22Rv1 (cell line): ENCODE measurements around the gene POC1A.
"Not testable (repeated sequence)": the region's sequence is repeated elsewhere in the genome, so short reads cannot be mapped to it uniquely, and the experiment has no call there.

Source experiments
- H3K27ac ChIP-seq: fragments of 450-650 bp; 2 replicates; pipeline ENCODE4 v1.5.1; 2017
- ZFX ChIP-seq: fragments of 450-650 bp; IDR thresholded peaks from 2 replicates; pipeline ENCODE4 v1.6.1; 2017; ENCODE audit warnings: antibody characterized with exemption, borderline replicate concordance
- TF ChIP-seq, protein P1 (sequence below): fragments of 450-650 bp; IDR thresholded peaks from 2 replicates; pipeline ENCODE4 v1.5.1; 2017; ENCODE audit warnings: mild to moderate bottlenecking

POC1A gene

DNA sequence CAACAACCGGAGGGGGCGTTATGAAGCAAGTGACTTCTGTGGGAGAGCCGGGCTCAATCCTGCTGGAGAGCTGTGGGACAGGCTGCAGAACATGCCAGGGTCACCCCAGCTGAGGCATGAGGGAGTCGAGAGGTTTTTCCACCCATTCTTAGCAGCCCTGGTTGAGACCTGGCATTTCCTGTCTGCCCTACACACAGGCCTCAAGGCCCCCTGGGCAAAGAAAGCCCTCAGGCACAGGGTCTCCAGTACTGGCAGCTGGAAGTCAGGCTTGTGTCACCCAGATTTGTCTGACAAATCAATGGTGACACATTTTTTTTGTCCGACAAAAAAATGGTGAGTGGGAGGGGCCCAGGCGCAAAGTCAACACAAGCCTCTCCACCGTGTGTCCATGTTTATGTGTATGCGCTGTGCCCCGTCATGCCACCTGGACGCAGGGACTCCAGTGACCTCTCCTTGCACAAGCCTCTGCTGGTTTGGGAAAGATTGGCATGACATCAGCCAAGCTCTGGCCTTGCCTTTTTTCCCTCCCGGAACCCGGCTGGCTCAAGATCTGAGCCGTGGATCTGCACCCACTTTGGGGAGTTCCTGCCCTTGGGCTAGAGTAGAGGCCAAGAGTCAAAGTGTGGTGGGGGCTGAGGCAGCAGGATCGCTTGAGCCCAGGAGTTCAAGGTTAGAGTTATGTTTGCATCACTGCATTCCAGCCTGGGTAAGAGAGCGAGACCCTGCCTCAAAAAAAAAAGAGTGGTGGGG is 22.9 kb upstream of the POC1A start:
- H3K27ac ChIP-seq, result no peak overlapping the region
- TF ChIP-seq, protein P1, sequence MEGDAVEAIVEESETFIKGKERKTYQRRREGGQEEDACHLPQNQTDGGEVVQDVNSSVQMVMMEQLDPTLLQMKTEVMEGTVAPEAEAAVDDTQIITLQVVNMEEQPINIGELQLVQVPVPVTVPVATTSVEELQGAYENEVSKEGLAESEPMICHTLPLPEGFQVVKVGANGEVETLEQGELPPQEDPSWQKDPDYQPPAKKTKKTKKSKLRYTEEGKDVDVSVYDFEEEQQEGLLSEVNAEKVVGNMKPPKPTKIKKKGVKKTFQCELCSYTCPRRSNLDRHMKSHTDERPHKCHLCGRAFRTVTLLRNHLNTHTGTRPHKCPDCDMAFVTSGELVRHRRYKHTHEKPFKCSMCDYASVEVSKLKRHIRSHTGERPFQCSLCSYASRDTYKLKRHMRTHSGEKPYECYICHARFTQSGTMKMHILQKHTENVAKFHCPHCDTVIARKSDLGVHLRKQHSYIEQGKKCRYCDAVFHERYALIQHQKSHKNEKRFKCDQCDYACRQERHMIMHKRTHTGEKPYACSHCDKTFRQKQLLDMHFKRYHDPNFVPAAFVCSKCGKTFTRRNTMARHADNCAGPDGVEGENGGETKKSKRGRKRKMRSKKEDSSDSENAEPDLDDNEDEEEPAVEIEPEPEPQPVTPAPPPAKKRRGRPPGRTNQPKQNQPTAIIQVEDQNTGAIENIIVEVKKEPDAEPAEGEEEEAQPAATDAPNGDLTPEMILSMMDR, result no peak
- TF ChIP-seq ZFX, result no peak

DNA sequence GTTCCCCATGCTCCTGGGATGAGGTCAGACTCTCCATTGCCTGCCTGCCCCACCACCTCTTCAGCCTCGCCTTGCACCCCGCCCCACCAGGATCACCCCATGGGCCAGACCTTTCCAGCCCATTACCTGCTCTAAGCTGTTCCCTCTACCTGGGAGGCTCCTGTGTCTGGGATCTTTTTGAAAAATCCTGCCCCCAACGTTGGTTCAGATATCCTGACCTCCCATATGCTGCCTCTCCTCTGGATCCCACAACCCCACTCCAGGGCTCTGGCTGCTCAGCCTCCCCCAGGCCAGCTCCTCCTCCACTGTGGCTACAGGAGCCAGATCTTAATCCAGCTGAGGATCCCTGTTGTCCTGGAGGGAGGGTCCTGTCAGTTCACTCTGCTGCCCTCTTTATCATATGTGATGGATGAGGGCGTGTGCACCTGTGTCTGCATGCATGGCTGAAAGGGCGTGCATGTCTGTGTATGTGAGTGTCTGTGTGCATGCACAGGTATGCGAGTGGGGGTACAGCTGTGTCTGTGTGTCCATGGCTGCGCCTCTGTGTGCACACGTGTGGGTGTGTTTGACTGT is 22.0 kb upstream of the POC1A start:
- TF ChIP-seq ZFX, result no peak
- TF ChIP-seq, protein P1, result no peak
- no peak overlapping the region for H3K27ac ChIP-seq

DNA sequence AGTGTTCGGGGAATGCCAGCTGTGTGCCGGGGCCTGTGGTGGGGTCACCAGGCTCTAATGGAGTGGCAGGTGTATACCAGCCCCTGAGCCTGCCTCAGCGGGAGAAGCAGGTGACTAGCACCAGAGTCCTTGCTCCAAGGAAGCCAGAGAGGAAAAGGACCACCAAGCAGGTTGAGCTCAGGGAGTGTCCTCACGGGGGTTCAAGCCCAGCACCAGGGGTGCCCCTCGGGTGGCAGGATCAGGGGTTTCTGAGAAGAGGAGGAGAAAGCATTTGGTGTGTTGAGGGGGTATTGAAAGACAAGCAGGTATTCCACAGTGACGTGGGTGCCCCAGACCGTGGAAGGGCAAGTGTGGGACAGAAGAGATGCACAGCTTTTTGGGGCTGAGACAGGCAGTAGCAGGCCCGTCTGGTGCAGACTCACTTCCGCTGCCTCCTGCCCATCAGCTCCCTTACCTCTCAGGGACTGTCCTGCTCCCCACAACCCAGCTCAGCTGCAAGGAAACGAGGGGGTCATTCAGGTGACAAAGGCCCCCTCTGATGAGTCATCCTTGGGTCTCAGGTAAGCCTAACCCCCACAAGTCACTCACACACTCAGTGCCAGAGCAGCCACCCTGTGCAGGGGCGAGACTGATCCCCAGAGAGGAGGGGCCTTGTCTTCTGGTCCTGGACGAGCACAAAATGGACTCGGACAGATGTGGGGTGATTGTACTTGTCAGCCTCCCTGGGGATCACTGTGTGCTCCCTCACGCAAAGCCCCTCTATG is 21.4 kb upstream of the POC1A start:
- TF ChIP-seq ZFX, result no peak
- TF ChIP-seq, protein P1, result no peak
- no peak overlapping the region for H3K27ac ChIP-seq

DNA sequence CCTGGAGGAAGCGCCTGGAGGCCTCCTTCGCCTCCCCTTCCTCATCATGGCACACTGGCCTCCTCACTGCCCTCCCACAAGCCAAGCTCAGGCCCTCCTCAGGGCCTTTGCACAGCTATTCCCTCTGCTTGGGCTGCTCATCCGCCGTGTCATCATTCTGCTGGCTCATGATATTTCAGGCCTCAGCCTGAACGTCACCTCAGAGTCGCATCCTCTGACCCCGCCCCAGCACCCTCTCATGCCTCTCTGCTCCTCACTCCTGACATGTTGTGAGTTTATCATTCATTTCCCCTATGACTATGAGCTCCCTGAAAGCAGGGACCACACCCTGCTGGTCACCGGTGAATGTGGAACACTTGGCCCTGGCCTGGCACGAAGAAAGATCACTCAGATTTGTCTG is 20.7 kb upstream of the POC1A start:
- H3K27ac ChIP-seq, result no peak overlapping the region
- no peak for TF ChIP-seq ZFX

DNA sequence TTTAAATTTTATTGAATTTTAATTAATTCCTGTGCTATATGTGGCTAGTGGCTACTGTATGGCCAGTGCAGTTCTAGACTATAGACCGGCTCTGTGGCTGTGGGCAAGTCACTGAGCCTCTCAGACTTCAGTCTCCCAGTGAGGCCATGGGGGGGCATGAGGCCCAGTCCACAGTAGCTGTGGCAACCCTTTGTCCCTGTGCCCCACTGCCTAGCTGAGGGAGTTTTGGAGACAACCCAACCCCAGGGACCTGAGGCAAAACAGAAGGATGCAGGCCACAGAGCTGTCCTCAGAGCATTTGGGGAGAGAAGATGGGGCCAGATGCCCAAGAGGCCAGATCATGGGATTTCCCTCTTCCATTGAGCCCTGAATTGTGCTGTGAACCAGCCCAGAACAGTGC is 18.9 kb upstream of the POC1A start:
- TF ChIP-seq, protein P1, result no peak
- no peak for TF ChIP-seq ZFX
- no peak overlapping the region for H3K27ac ChIP-seq

DNA sequence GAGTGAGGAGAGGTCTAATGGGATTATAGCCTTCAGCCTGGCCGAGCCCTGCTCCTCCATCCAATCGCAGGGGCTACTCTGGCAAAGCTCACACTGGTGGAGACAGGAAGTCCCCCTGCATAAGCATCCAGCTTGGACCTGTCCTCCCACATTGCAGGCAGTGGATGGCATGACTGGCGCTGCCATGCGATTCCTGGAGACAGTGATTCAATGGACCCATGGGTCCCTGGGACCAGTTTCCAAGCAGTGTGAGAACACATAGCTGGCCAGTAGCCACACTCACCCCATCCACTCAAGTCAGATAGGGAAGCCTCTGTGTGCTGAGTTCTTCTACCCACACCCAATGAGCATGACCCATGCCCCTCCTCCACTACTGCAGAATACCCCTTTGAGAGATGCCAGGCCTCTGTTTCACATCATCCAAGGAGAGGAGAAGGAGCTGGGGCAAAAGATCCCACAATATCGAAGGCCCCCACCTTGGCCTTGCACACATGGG is 18.1 kb upstream of the POC1A start:
- H3K27ac ChIP-seq, result no peak overlapping the region
- TF ChIP-seq, protein P1, result no peak
- TF ChIP-seq ZFX, result no peak

DNA sequence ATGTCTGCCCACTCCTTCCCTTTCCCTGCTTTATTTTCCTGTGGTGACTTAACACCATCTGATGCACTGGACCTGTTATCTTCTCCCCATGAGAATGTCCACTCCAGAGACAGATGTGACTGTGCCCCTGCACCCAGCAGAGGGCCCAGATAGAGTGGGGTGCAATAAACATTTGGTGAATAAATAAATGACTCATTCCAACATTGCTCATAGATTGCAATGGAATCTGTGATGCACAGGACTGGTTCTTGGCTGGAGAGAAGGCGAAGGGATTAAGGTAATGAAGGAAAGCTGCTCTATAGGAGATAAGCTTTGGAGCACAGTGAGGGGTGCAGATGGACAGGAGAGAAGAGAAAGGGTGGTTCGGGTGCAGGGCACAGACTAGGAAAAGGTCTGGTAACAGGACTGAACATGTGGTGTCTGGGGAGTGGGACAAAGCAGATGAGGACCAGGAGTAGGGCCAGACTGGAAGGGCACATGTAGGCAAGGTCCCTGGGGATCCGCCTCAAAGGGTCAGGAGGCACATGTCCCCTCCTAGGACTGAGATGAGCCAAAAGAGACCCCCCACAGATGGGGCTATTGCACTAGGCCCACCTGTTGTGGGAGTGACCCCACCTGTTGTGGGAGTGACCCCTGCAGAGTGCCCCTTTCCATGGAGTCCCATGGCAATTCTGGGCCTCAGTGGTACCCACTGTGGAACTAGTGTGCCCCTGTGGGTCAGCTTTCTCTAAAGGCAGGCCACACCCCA is 17.5 kb upstream of the POC1A start:
- H3K27ac ChIP-seq, result no peak overlapping the region
- TF ChIP-seq, protein P1, result no peak
- no peak for TF ChIP-seq ZFX

DNA sequence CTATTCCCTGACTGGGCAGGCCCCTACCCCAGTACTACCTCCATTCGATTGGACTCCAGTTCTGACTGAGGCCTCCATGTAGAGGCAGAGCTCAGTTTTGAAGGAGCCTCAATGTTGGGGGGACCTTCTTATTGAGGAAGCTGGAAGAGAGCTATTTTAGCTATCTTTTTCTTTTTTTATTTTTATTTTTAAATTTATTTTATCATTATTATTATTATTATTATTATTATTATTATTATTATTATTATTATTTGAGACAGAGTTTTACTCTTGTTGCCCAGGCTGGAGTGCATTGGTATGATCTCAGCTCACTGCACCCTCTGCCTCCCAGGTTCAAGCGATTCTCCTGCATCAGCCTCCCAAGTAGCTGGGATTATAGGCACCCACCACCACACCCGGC is 16.0 kb upstream of the POC1A start:
- not testable (repeated sequence) for H3K27ac ChIP-seq
